Brain microvascular endothelial cell (primary cell): ENCODE data around the gene REXO4.

Source experiments
- DNase-seq: peaks from one replicate; pipeline ENCODE4 v3.0.0-alpha.2; 2020
- H3K27ac ChIP-seq: fragments of 250-450 bp; sonication (Bioruptor Pico); 2 replicates; pipeline ENCODE4 v1.5.1; 2020; ENCODE audit warnings: mild to moderate bottlenecking, moderate library complexity
- H3K27me3 ChIP-seq: fragments of 250-450 bp; sonication (Bioruptor Pico); replicated peaks from 2 replicates; pipeline ENCODE4 v1.5.1; 2020; ENCODE audit warnings: mild to moderate bottlenecking
- H3K36me3 ChIP-seq: fragments of 250-450 bp; sonication (Bioruptor Pico); replicated peaks from 2 replicates; pipeline ENCODE4 v1.5.1; 2020; ENCODE audit warnings: mild to moderate bottlenecking
- H3K4me3 ChIP-seq: 2 replicates; pipeline ENCODE4 v1.5.1; 2011; ENCODE audit warnings: low read depth, mild to moderate bottlenecking, control low read depth, low read length, moderate library complexity
- CTCF ChIP-seq: IDR thresholded peaks from 2 replicates; pipeline ENCODE4 v1.5.1; 2011; ENCODE audit warnings: low read depth, mild to moderate bottlenecking, moderate library complexity, low read length, control low read depth, inconsistent platforms; ENCODE audit errors: missing control alignments
- in situ Hi-C: cut with HindIII; loops from 2 replicates; pipeline ENCODE4 v1.10.0; 2017; ENCODE audit warnings: low sequenced_read_pairs, low pct_ligation_motif_present

REXO4 gene

GRCh38 chr9:133429214-133429613 is 11.4 kb upstream of the REXO4 start:
- TF ChIP-seq CTCF = no peak
- DNase-seq = no peak
- Histone ChIP-seq H3K4me3 (no peak overlapping the region), H3K36me3 (no peaks in the 10 kb centered on the region), H3K27me3 (peaks cover 11% of the 10 kb centered on the region), H3K27ac (no peak overlapping the region)
- in situ Hi-C loops = no loop called here

GRCh38 chr9:133428617-133429101 is 10.8 kb upstream of the REXO4 start:
- in situ Hi-C loops = no loop called here
- no peak overlapping the region for H3K27ac ChIP-seq
- no peaks in the 10 kb centered on the region for H3K36me3 ChIP-seq
- DNase-seq = no peak
- no peak for TF ChIP-seq CTCF
- no peak overlapping the region for H3K4me3 ChIP-seq
- H3K27me3 ChIP-seq = peaks cover 11% of the 10 kb centered on the region

DNA sequence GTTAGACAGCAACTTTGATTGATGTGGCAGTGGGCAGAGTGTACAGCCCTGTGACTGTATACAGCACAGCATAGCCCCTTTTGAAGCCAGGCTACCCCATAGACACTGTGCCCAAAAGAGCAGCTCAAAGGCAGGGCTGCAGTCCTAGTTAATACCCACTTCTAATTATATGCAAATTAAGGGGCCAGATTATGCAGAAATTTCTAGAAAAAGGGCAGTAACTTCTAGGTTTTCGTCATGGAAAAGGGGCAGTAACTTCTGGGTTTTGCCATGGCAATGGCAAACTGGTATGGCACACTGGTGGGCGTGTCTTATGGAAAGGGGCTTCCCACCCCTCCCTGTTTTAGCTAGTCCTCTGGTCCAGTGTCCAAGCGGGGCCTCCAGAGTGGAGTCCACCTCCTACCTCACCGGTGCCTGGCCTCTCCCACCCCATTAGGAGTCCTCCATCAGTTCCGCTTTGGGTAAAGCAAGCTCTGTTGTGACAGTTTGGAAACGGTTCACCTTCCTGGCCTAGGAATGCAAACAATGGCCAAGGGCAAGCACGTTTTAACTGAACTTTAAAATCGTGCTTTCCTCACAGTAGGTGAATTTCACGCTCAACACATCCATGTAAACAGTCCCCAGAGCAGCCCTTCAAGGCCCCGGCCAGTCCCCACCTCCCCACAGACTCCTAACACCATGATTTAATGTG is 10.0 kb upstream of the REXO4 start:
- in situ Hi-C loops = no loop called here
- Histone ChIP-seq H3K27me3 (peaks cover 11% of the 10 kb centered on the region), H3K4me3 (no peak overlapping the region), H3K27ac (no peak overlapping the region), H3K36me3 (no peaks in the 10 kb centered on the region)
- no peak for DNase-seq
- TF ChIP-seq CTCF = no peak

- in situ Hi-C loops = no loop called here
- TF ChIP-seq CTCF = no peak
- Histone ChIP-seq H3K27ac (no peak overlapping the region), H3K27me3 (peaks cover 11% of the 10 kb centered on the region), H3K36me3 (no peaks in the 10 kb centered on the region), H3K4me3 (no peak overlapping the region)
- no peak for DNase-seq
Measured at GRCh38 chr9:133426011-133426410, 8.2 kb upstream of the REXO4 start.

GRCh38 chr9:133425049-133425632 is 7.3 kb upstream of the REXO4 start:
- in situ Hi-C loops = no loop called here
- no peak for TF ChIP-seq CTCF
- Histone ChIP-seq H3K27me3 (peaks cover 11% of the 10 kb centered on the region), H3K4me3 (no peak overlapping the region), H3K27ac (no peak overlapping the region), H3K36me3 (no peaks in the 10 kb centered on the region)
- DNase-seq = no peak
